Left lung (tissue), 10 donors: ENCODE measurements around the gene UTS2R. TPM values are rescaled to one million over a fixed set of nuclear protein-coding genes. Genes with fewer than 3 reads are reported as not detected.
A peak's percentile ranks its signal among the peaks of the same experiment; 100 is the strongest.
"Not testable (repeated sequence)": the region's sequence is repeated elsewhere in the genome, so short reads cannot be mapped to it uniquely, and the experiment has no call there.

Source experiments
- ATAC-seq: fragments of 200-7000 bp; cut with Tn5 transposase; one replicate; pipeline ENCODE4 v1.9.1; 2020; ENCODE audit warnings: moderate library complexity
- DNase-seq, 4 donors: peaks; one replicate each; pipeline ENCODE4 v3.0.0-alpha.2; 2013 to 2020
- H3K27ac ChIP-seq, 2 donors: fragments of 200-600 bp; sonication (generic) in 1 of 2; one replicate each; pipeline versions ENCODE4 v1.5.0 to v1.8.0; 2020 to 2021
- H3K27me3 ChIP-seq, 2 donors: fragments of 200-600 bp; sonication (generic) in 1 of 2; one replicate each; pipeline versions ENCODE4 v1.5.0 to v1.8.0; 2020 to 2021
- H3K36me3 ChIP-seq, 2 donors: fragments of 200-600 bp; sonication (generic) in 1 of 2; one replicate each; pipeline versions ENCODE4 v1.5.0 to v1.8.0; 2020 to 2021
- H3K4me1 ChIP-seq, 2 donors: fragments of 200-600 bp; one replicate each; pipeline ENCODE4 v1.8.0; 2021
- H3K4me3 ChIP-seq, 2 donors: fragments of 200-600 bp; sonication (generic) in 1 of 2; one replicate each; pipeline versions ENCODE4 v1.5.0 to v1.8.0; 2020 to 2021; ENCODE audit warnings: mild to moderate bottlenecking in 1 of 2
- H3K9me3 ChIP-seq, 2 donors: fragments of 200-600 bp; sonication (generic) in 1 of 2; one replicate each; pipeline versions ENCODE4 v1.5.0 to v1.8.0; 2020 to 2021
- intact Hi-C, 2 donors: fragments of 100-400 bp; cut with DNase I; formaldehyde crosslinking; loops; one replicate each; pipeline versions ENCODE4 v1.11.2 to v1.14.2; 2022
- polyA plus RNA-seq, 6 donors: library from polyadenylated mRNA; unstranded; fragments of 120-200 nt; gene quantifications; one replicate each; pipeline ENCODE4 v1.2.1, GENCODE V29; 2013; ENCODE audit not compliant: insufficient read length in 6 of 6
- total RNA-seq, 2 donors: library from RNA; stranded (reverse); fragmentation: NEBNext Ultra II Directional; extraction: Animal tissue kit (Norgen Biotek cat#: 25700); gene quantifications; one replicate each; pipeline ENCODE4 v1.2.1, GENCODE V29; 2021
- TF ChIP-seq, protein P1 (sequence below), 2 donors: fragments of 200-600 bp; sonication (generic) in 1 of 2; IDR thresholded peaks; one replicate each; pipeline versions ENCODE4 v1.5.0 to v1.8.0; 2021; ENCODE audit warnings: antibody characterized with exemption in 2 of 2
- donor health status: DM: no; HTN: yes; CAD: no.
- donor health status: DM: no; HTN: no; CAD: no.

The UTS2R gene
- total and polyA plus RNA-seq, 8 donors = 0.11 TPM; not detected in 7

DNA sequence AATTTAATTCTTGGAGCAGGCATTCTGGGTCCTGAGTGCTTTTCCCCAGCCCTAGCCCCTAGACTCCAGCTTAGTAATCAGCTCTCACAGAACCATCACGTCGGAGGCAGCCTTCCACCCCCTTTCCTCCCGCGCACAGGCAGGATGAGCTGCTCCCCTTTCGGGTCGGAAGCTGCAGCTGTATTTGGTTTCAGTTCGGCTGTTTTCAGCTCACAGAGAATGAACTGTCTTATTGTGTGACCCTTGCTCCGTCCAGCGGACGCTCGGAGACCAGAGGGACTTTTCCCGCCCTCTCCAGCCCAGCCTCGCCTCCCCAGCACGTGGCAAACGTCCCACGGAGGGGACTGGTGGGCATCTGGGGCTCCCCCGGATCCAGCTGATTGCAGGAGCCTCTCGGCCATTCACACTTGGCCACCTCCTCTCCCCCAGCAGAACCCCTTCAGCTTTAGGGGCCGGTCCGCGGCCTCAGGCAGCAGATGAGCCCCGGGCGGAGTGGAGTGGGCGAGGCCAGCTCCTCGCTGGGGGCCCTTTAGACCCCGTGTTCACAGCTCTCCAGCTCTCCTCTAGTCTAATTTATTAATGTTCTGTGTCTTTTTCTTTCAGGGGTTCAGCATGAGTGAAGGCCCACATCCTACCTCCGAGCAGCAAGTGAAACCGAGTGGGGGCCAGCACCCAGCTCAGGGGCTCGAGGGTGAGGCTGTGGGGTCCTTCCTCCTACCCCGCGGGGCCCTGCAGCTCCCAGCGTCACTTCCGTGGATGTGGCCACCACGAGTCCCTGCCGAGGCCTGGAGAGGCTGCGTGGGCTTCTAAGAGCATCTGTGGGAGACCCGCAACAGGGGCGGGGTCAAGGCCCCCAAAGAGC is 863 bp upstream of the UTS2R start:
- H3K9me3 ChIP-seq = no peaks in the 10 kb centered on the region
- H3K4me1 ChIP-seq = peaks cover 6 to 25% of the 10 kb centered on the region in 2 donors
- TF ChIP-seq, protein P1, sequence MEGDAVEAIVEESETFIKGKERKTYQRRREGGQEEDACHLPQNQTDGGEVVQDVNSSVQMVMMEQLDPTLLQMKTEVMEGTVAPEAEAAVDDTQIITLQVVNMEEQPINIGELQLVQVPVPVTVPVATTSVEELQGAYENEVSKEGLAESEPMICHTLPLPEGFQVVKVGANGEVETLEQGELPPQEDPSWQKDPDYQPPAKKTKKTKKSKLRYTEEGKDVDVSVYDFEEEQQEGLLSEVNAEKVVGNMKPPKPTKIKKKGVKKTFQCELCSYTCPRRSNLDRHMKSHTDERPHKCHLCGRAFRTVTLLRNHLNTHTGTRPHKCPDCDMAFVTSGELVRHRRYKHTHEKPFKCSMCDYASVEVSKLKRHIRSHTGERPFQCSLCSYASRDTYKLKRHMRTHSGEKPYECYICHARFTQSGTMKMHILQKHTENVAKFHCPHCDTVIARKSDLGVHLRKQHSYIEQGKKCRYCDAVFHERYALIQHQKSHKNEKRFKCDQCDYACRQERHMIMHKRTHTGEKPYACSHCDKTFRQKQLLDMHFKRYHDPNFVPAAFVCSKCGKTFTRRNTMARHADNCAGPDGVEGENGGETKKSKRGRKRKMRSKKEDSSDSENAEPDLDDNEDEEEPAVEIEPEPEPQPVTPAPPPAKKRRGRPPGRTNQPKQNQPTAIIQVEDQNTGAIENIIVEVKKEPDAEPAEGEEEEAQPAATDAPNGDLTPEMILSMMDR (IDR thresholded peaks at IDR 0.05) = no peak
- peaks cover 56 to 83% of the 10 kb centered on the region in 2 donors for H3K27me3 ChIP-seq
- DNase-seq (peak in 1 of 4 donors; percentile 53), ATAC-seq (no peak)
- peak overlapping the region in 1 of 2 donors; percentile 4 for H3K4me3 ChIP-seq
- no peaks in the 10 kb centered on the region for H3K36me3 ChIP-seq
- intact Hi-C loops = no loop called here
- no peak overlapping the region for H3K27ac ChIP-seq

DNA sequence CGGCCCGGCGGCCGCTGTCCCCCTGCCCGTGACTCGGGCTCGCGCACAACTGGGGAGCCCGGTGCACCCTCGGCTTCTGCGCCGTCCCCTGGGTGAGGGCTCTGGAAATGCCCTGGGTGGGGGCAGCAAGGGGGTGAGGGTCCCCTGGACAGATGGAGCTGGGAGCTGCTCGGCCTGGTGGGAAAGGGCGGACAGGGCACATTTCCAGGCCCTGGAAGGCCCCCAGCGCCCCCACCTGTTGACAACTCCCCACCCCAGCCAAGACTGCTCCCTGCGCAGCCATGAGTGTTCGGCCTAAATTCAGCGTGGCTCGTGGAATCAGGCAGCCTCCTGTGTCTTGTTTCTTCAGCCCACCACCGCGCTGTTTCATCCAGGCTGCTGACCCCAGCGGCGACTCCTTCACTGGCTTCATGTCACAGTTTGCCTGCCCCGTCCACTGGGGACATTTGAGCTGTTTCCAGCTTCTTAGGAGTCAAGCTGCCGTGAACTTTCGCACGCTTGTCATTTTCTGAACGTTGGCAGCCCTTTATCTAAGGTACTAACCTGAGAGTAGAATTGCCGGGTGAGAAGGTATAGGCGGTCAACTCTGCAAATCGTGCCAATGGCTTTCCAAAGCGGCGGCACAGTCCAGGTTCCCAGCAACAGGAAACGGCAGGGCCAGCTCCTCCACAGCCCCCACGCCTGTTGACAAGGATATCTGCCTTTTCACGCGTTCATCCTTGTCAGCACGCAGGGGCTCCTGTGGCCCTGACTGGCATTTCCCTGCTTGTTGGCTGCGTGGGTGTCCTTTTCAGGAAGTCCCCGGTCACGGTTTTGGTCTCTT is 895 bp downstream of the UTS2R start:
- intact Hi-C loops = no loop called here
- TF ChIP-seq, protein P1 (IDR thresholded peaks at IDR 0.05) = no peak
- Histone ChIP-seq H3K27ac (no peak overlapping the region), H3K9me3 (no peaks in the 10 kb centered on the region), H3K4me3 (no peak overlapping the region), H3K36me3 (no peaks in the 10 kb centered on the region), H3K4me1 (peaks cover 6 to 25% of the 10 kb centered on the region in 2 donors), H3K27me3 (peaks cover 65 to 93% of the 10 kb centered on the region in 2 donors)
- DNase-seq (peak in 1 of 4 donors; percentile 46), ATAC-seq (no peak)

- H3K27ac ChIP-seq, H3K36me3 ChIP-seq, H3K9me3 ChIP-seq, intact Hi-C loops, ATAC-seq, H3K4me3 ChIP-seq: not testable (repeated sequence)
- H3K4me1 ChIP-seq = peaks cover 6 to 25% of the 10 kb centered on the region in 2 donors
- DNase-seq = peak in 1 of 4 donors; percentile 13
- H3K27me3 ChIP-seq = peaks cover 65 to 93% of the 10 kb centered on the region in 2 donors
Observed at GRCh38 chr17:82373072-82373452, 1.5 kb downstream of the UTS2R start.

DNA sequence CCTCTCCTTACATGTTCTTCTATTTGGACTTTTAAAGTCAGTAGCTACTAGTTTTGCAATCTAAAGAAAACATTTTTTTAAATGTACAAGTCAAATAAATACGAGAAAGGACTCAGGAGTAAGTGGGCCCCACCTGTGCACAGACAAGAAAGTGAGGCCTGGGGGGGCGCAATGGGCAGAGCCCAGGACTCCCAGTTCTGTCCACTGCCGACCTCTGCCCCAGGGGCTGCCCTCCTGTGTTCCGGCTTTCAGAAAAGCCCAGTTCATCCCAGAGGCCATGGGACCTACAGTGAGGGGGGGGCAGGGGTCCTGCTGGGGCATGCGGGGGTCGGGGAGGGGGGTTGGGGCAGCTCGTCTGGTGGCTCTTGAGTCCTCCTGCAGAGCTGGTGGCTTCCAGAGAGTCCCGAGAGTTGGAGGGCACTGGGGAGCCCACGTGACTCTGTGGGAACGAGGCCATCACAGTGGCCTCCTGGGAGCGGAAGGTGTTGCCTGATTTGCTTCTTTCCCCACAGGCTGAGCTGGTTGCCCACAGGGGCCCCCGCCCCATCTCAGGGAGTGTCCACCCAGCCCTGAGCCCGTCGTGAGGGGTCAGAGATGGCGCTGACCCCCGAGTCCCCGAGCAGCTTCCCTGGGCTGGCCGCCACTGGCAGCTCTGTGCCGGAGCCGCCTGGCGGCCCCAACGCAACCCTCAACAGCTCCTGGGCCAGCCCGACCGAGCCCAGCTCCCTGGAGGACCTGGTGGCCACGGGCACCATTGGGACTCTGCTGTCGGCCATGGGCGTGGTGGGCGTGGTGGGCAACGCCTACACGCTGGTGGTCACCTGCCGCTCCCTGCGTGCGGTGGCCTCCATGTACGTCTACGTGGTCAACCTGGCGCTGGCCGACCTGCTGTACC is 2.4 kb downstream of the UTS2R start:
- Histone ChIP-seq H3K36me3 (no peaks in the 10 kb centered on the region), H3K9me3 (no peaks in the 10 kb centered on the region), H3K4me3 (no peak overlapping the region), H3K27me3 (peaks cover 71 to 93% of the 10 kb centered on the region in 2 donors), H3K27ac (no peak overlapping the region), H3K4me1 (peaks cover 6 to 25% of the 10 kb centered on the region in 2 donors)
- intact Hi-C loops = no loop called here
- ATAC-seq (no peak), DNase-seq (peak in 1 of 4 donors; percentile 65)
- TF ChIP-seq, protein P1 (IDR thresholded peaks at IDR 0.05) = no peak

DNA sequence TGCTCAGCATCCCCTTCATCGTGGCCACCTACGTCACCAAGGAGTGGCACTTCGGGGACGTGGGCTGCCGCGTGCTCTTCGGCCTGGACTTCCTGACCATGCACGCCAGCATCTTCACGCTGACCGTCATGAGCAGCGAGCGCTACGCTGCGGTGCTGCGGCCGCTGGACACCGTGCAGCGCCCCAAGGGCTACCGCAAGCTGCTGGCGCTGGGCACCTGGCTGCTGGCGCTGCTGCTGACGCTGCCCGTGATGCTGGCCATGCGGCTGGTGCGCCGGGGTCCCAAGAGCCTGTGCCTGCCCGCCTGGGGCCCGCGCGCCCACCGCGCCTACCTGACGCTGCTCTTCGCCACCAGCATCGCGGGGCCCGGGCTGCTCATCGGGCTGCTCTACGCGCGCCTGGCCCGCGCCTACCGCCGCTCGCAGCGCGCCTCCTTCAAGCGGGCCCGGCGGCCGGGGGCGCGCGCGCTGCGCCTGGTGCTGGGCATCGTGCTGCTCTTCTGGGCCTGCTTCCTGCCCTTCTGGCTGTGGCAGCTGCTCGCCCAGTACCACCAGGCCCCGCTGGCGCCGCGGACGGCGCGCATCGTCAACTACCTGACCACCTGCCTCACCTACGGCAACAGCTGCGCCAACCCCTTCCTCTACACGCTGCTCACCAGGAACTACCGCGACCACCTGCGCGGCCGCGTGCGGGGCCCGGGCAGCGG is 3.2 kb downstream of the UTS2R start:
- peaks cover 6 to 25% of the 10 kb centered on the region in 2 donors for H3K4me1 ChIP-seq
- DNase-seq (peak in 1 of 4 donors; percentile 74), ATAC-seq (no peak)
- peaks cover 65 to 93% of the 10 kb centered on the region in 2 donors for H3K27me3 ChIP-seq
- intact Hi-C loops = no loop called here
- no peaks in the 10 kb centered on the region for H3K9me3 ChIP-seq
- H3K27ac ChIP-seq = no peak overlapping the region
- TF ChIP-seq, protein P1 (IDR thresholded peaks at IDR 0.05) = no peak
- no peaks in the 10 kb centered on the region for H3K36me3 ChIP-seq
- H3K4me3 ChIP-seq = no peak overlapping the region
